ENCODE measurements around the gene VAT1L. TPM values are rescaled to one million over a fixed set of nuclear protein-coding genes. Genes with fewer than 3 reads are reported as not detected.

Gene VAT1L
- total RNA-seq, 1 donor = under 0.01 TPM

- no peaks in the 10 kb centered on the region for H3K27me3 ChIP-seq (ENCODE audit: insufficient read depth, low read length)
- H3K36me3 ChIP-seq (ENCODE audit: insufficient read depth, low read length) = no peaks in the 10 kb centered on the region
- H4K20me1 ChIP-seq (ENCODE audit: insufficient read depth, low read length) = no peaks in the 10 kb centered on the region
- no peaks in the 10 kb centered on the region for H3K9me3 ChIP-seq (ENCODE audit: low read depth, low read length)
- H3K79me2 ChIP-seq (ENCODE audit: insufficient read depth, low read length) = no peaks in the 10 kb centered on the region
- DNase-seq (ENCODE audit: insufficient read length, low spot score, missing footprints) = no peak
- no peak overlapping the region for H2AFZ ChIP-seq (ENCODE audit: low read length)
- H3K4me3 ChIP-seq (ENCODE audit: insufficient read depth, low read length) = no peak overlapping the region
- H3K27ac ChIP-seq (ENCODE audit: low read depth, low read length) = no peak overlapping the region
- TF ChIP-seq CTCF (IDR thresholded peaks at IDR 0.05; ENCODE audit: extremely low read depth, low read depth, low read length) = no peak
- no peak overlapping the region for H3K4me2 ChIP-seq (ENCODE audit: insufficient read depth, low read length)
- no peaks in the 10 kb centered on the region for H3K4me1 ChIP-seq (ENCODE audit: insufficient read depth, low read length)
Measured at GRCh38 chr16:77960766-77961165, 172.4 kb downstream of the VAT1L start.

GRCh38 chr16:77961814-77962213, 173.4 kb downstream of the VAT1L start:
- no peaks in the 10 kb centered on the region for H4K20me1 ChIP-seq (ENCODE audit: insufficient read depth, low read length)
- no peak overlapping the region for H3K4me2 ChIP-seq (ENCODE audit: insufficient read depth, low read length)
- no peaks in the 10 kb centered on the region for H3K27me3 ChIP-seq (ENCODE audit: insufficient read depth, low read length)
- no peaks in the 10 kb centered on the region for H3K9me3 ChIP-seq (ENCODE audit: low read depth, low read length)
- no peaks in the 10 kb centered on the region for H3K36me3 ChIP-seq (ENCODE audit: insufficient read depth, low read length)
- TF ChIP-seq CTCF (IDR thresholded peaks at IDR 0.05; ENCODE audit: extremely low read depth, low read depth, low read length) = no peak
- no peaks in the 10 kb centered on the region for H3K4me1 ChIP-seq (ENCODE audit: insufficient read depth, low read length)
- no peak overlapping the region for H3K27ac ChIP-seq (ENCODE audit: low read depth, low read length)
- no peak overlapping the region for H2AFZ ChIP-seq (ENCODE audit: low read length)
- DNase-seq (ENCODE audit: insufficient read length, low spot score, missing footprints) = no peak
- H3K4me3 ChIP-seq (ENCODE audit: insufficient read depth, low read length) = no peak overlapping the region
- no peaks in the 10 kb centered on the region for H3K79me2 ChIP-seq (ENCODE audit: insufficient read depth, low read length)

GRCh38 chr16:77962689-77963088, 174.3 kb downstream of the VAT1L start:
- no peak overlapping the region for H3K4me2 ChIP-seq (ENCODE audit: insufficient read depth, low read length)
- no peaks in the 10 kb centered on the region for H3K79me2 ChIP-seq (ENCODE audit: insufficient read depth, low read length)
- DNase-seq (ENCODE audit: insufficient read length, low spot score, missing footprints) = no peak
- H3K27ac ChIP-seq (ENCODE audit: low read depth, low read length) = no peak overlapping the region
- H3K9me3 ChIP-seq (ENCODE audit: low read depth, low read length) = no peaks in the 10 kb centered on the region
- H2AFZ ChIP-seq (ENCODE audit: low read length) = no peak overlapping the region
- H3K27me3 ChIP-seq (ENCODE audit: insufficient read depth, low read length) = no peaks in the 10 kb centered on the region
- no peaks in the 10 kb centered on the region for H3K36me3 ChIP-seq (ENCODE audit: insufficient read depth, low read length)
- no peaks in the 10 kb centered on the region for H4K20me1 ChIP-seq (ENCODE audit: insufficient read depth, low read length)
- TF ChIP-seq CTCF (IDR thresholded peaks at IDR 0.05; ENCODE audit: extremely low read depth, low read depth, low read length) = no peak
- H3K4me1 ChIP-seq (ENCODE audit: insufficient read depth, low read length) = no peaks in the 10 kb centered on the region
- H3K4me3 ChIP-seq (ENCODE audit: insufficient read depth, low read length) = no peak overlapping the region

- no peak overlapping the region for H3K4me3 ChIP-seq (ENCODE audit: insufficient read depth, low read length)
- H3K9me3 ChIP-seq (ENCODE audit: low read depth, low read length) = no peaks in the 10 kb centered on the region
- H2AFZ ChIP-seq (ENCODE audit: low read length) = no peak overlapping the region
- no peak for TF ChIP-seq CTCF (IDR thresholded peaks at IDR 0.05; ENCODE audit: extremely low read depth, low read depth, low read length)
- no peaks in the 10 kb centered on the region for H4K20me1 ChIP-seq (ENCODE audit: insufficient read depth, low read length)
- no peak overlapping the region for H3K4me2 ChIP-seq (ENCODE audit: insufficient read depth, low read length)
- H3K27me3 ChIP-seq (ENCODE audit: insufficient read depth, low read length) = no peaks in the 10 kb centered on the region
- DNase-seq (ENCODE audit: insufficient read length, low spot score, missing footprints) = no peak
- no peaks in the 10 kb centered on the region for H3K79me2 ChIP-seq (ENCODE audit: insufficient read depth, low read length)
- no peak overlapping the region for H3K27ac ChIP-seq (ENCODE audit: low read depth, low read length)
- H3K4me1 ChIP-seq (ENCODE audit: insufficient read depth, low read length) = no peaks in the 10 kb centered on the region
- H3K36me3 ChIP-seq (ENCODE audit: insufficient read depth, low read length) = no peaks in the 10 kb centered on the region
Measured at GRCh38 chr16:77963185-77964044, 175.1 kb downstream of the VAT1L start.
